Measurements from ENCODE around the gene ETFDH. TPM values are rescaled to one million over a fixed set of nuclear protein-coding genes. Genes with fewer than 3 reads are reported as not detected.

Gene ETFDH
- polyA plus RNA-seq, 1 experiment, result 35.2 TPM

GRCh38 chr4:158758142-158758541 is 86.0 kb downstream of the ETFDH start:
- H3K4me3 ChIP-seq (ENCODE audit: low read depth, low read length), result no peak overlapping the region
- no peak overlapping the region for H3K27ac ChIP-seq (ENCODE audit: low read depth, low read length)
- POLR2A ChIA-PET, result no interaction called here

GRCh38 chr4:158758703-158759102 is 86.6 kb downstream of the ETFDH start:
- no peak for DNase-seq (ENCODE audit: low read depth, low spot score)
- no peaks in the 10 kb centered on the region for H3K27me3 ChIP-seq (ENCODE audit: control insufficient read depth, insufficient read depth, low read length)
- H3K4me3 ChIP-seq (ENCODE audit: low read depth, low read length), result no peak overlapping the region
- ChIA-PET POLR2A (no interaction called here), CTCF (no interaction called here)
- no peak overlapping the region for H3K27ac ChIP-seq (ENCODE audit: low read depth, low read length)
- no peaks in the 10 kb centered on the region for H3K9me3 ChIP-seq (ENCODE audit: control insufficient read depth, insufficient read depth, low read length)
- TF ChIP-seq CTCF (IDR thresholded peaks at IDR 0.05; ENCODE audit: low read depth, low read length), result no peak

More at GRCh38 chr4:158758142-158758541, 86.0 kb downstream of the ETFDH start:
- no peaks in the 10 kb centered on the region for H3K9me3 ChIP-seq (ENCODE audit: control insufficient read depth, insufficient read depth, low read length)
- no peak for TF ChIP-seq CTCF (IDR thresholded peaks at IDR 0.05; ENCODE audit: low read depth, low read length)
- DNase-seq (ENCODE audit: low read depth, low spot score), result no peak
- no peaks in the 10 kb centered on the region for H3K27me3 ChIP-seq (ENCODE audit: control insufficient read depth, insufficient read depth, low read length)
- CTCF ChIA-PET, result no interaction called here

Small RNAs within 50 kb of the gene (small RNA-seq; reads per million reads assigned to genes)
- not detected for gene RF00012 (ENCODE audit: insufficient read length, low read depth)

Other genes starting within 250 kb of the ETFDH start
- 0.02 TPM in 1 of 2 replicates, not detected in the other for gene RXFP1, start 150.4 kb upstream of the ETFDH start, polyA plus RNA-seq (2011; rRNA removed)
- 13.8 and 15.7 TPM in 2 replicates for gene C4orf46, start 409 bp upstream of the ETFDH start, polyA plus RNA-seq (2011; rRNA removed)
- 19.6 and 22.9 TPM in 2 replicates for gene PPID, start 51.1 kb downstream of the ETFDH start, polyA plus RNA-seq (2011; rRNA removed)
- gene FNIP2, start 96.7 kb downstream of the ETFDH start, polyA plus RNA-seq (2011; rRNA removed), result 8.4 and 9.8 TPM in 2 replicates